Breast epithelium (tissue), 4 donors: ENCODE measurements around the gene COL23A1. TPM values are rescaled to one million over a fixed set of nuclear protein-coding genes. Genes with fewer than 3 reads are reported as not detected.

Source experiments
- DNase-seq, 2 donors: peaks; one replicate each; pipeline ENCODE4 v3.0.0-alpha.2; 2019; ENCODE audit warnings: low spot score in 2 of 2
- H3K27ac ChIP-seq, 2 donors: fragments of 200-600 bp; sonication (generic) in 1 of 2; one replicate each; pipeline ENCODE4 v1.5.1; 2016 to 2019; ENCODE audit warnings: mild to moderate bottlenecking in 1 of 2
- H3K27me3 ChIP-seq, 2 donors: fragments of 200-600 bp; sonication (generic) in 1 of 2; one replicate each; pipeline versions ENCODE4 v1.5.1 to v1.6.0; 2017 to 2019; ENCODE audit warnings: control low read depth in 1 of 2, mild to moderate bottlenecking in 1 of 2
- H3K36me3 ChIP-seq: fragments of 200-600 bp; one replicate; pipeline ENCODE4 v1.5.1; 2019
- H3K4me1 ChIP-seq, 2 donors: fragments of 200-600 bp; sonication (generic); one replicate each; pipeline ENCODE4 v1.5.1; 2016 to 2019; ENCODE audit warnings: control low read depth in 1 of 2
- H3K4me3 ChIP-seq, 3 donors: fragments of 200-600 bp; sonication (generic); 1 replicate in 2 of 3; 2 replicates in 1 of 3; pipeline ENCODE4 v1.5.1; 2016 to 2019; ENCODE audit warnings: mild to moderate bottlenecking in 3 of 3, moderate library complexity in 2 of 3
- H3K9me3 ChIP-seq, 2 donors: fragments of 200-600 bp; sonication (generic) in 1 of 2; one replicate each; pipeline ENCODE4 v1.5.1; 2016 to 2019; ENCODE audit warnings: control low read depth in 1 of 2
- CTCF ChIP-seq, 3 donors: fragments of 450-650 bp; IDR thresholded peaks; one replicate each; pipeline ENCODE4 v1.5.1; 2016 to 2017; ENCODE audit warnings: antibody characterized with exemption in 3 of 3, mild to moderate bottlenecking in 3 of 3, moderate library complexity in 3 of 3
- POLR2A ChIP-seq: fragments of 450-650 bp; IDR thresholded peaks from one replicate; pipeline ENCODE4 v1.6.1; 2016; ENCODE audit warnings: antibody characterized with exemption, mild to moderate bottlenecking, moderate library complexity
- POLR2AphosphoS5 ChIP-seq, 3 donors: sonication (generic); formaldehyde crosslinking; IDR thresholded peaks; one replicate each; pipeline ENCODE4 v1.6.1; 2017; ENCODE audit warnings: antibody characterized with exemption in 3 of 3
- intact Hi-C: fragments of 100-400 bp; cut with DNase I; formaldehyde crosslinking; loops from one replicate; pipeline ENCODE4 v1.15.1; 2023; ENCODE audit warnings: low total_unique reads
- total RNA-seq, 3 donors: library from RNA; depleted of rRNA; stranded (reverse); fragments of >200 nt; gene quantifications; one replicate each; pipeline ENCODE4 v1.1.0, GENCODE V29; 2016

Gene COL23A1
- total RNA-seq, 3 donors from 2014 or later: 0.32 to 3.3 (median 2.6) TPM

- Histone ChIP-seq H3K4me3 (no peak overlapping the region), H3K36me3 (peaks cover 7% of the 10 kb centered on the region), H3K9me3 (no peaks in the 10 kb centered on the region), H3K27ac (no peak overlapping the region), H3K27me3 (no peaks in the 10 kb centered on the region), H3K4me1 (peaks cover 0 to 4% of the 10 kb centered on the region in 2 donors)
- intact Hi-C loops: no loop called here
- TF ChIP-seq POLR2AphosphoS5 (IDR thresholded peaks at IDR 0.05): no peak
- no peak for TF ChIP-seq CTCF (IDR thresholded peaks at IDR 0.05)
- TF ChIP-seq POLR2A: no peak
- no peak for DNase-seq
These were observed 371.9 kb downstream of the COL23A1 start for GRCh38 chr5:178218237-178218776.

GRCh38 chr5:178216779-178217178 lies 373.4 kb downstream of the COL23A1 start:
- peaks cover 11% of the 10 kb centered on the region for H3K36me3 ChIP-seq
- intact Hi-C loops: no loop called here

GRCh38 chr5:178216088-178216534 lies 374.1 kb downstream of the COL23A1 start:
- Histone ChIP-seq H3K4me3 (no peak overlapping the region), H3K27me3 (no peaks in the 10 kb centered on the region), H3K9me3 (no peaks in the 10 kb centered on the region), H3K27ac (no peak overlapping the region), H3K36me3 (peaks cover 18% of the 10 kb centered on the region), H3K4me1 (peaks cover 0 to 12% of the 10 kb centered on the region in 2 donors)
- TF ChIP-seq CTCF (IDR thresholded peaks at IDR 0.05): no peak
- TF ChIP-seq POLR2A: no peak
- TF ChIP-seq POLR2AphosphoS5 (IDR thresholded peaks at IDR 0.05): no peak
- intact Hi-C loops: no loop called here
- DNase-seq: no peak

More at GRCh38 chr5:178216779-178217178, 373.4 kb downstream of the COL23A1 start:
- no peak for DNase-seq
- no peaks in the 10 kb centered on the region for H3K27me3 ChIP-seq
- peaks cover 0 to 12% of the 10 kb centered on the region in 2 donors for H3K4me1 ChIP-seq
- no peak overlapping the region for H3K4me3 ChIP-seq
- TF ChIP-seq CTCF (IDR thresholded peaks at IDR 0.05): no peak
- TF ChIP-seq POLR2A: no peak
- no peak overlapping the region for H3K27ac ChIP-seq
- H3K9me3 ChIP-seq: no peaks in the 10 kb centered on the region

GRCh38 chr5:178215280-178216002 lies 374.8 kb downstream of the COL23A1 start:
- Histone ChIP-seq H3K27ac (no peak overlapping the region), H3K4me3 (no peak overlapping the region), H3K36me3 (peaks cover 23% of the 10 kb centered on the region), H3K4me1 (peaks cover 0 to 12% of the 10 kb centered on the region in 2 donors), H3K27me3 (no peaks in the 10 kb centered on the region), H3K9me3 (no peaks in the 10 kb centered on the region)
- DNase-seq: no peak
- intact Hi-C loops: no loop called here
- TF ChIP-seq POLR2A: no peak
- no peak for TF ChIP-seq POLR2AphosphoS5 (IDR thresholded peaks at IDR 0.05)
- TF ChIP-seq CTCF (IDR thresholded peaks at IDR 0.05): no peak

GRCh38 chr5:178214160-178214803 lies 375.9 kb downstream of the COL23A1 start:
- Histone ChIP-seq H3K4me3 (no peak overlapping the region), H3K4me1 (peaks cover 0 to 12% of the 10 kb centered on the region in 2 donors), H3K36me3 (peaks cover 33% of the 10 kb centered on the region), H3K27ac (peak overlapping the region; percentile 54 to 56), H3K27me3 (no peaks in the 10 kb centered on the region), H3K9me3 (no peaks in the 10 kb centered on the region)
- TF ChIP-seq POLR2AphosphoS5 (IDR thresholded peaks at IDR 0.05) (no peak), POLR2A (no peak), CTCF (IDR thresholded peaks at IDR 0.05) (no peak)
- DNase-seq: no peak
- intact Hi-C loops: no loop called here
